Measurements from ENCODE around the gene HHATL. TPM values are rescaled to one million over a fixed set of nuclear protein-coding genes. Genes with fewer than 3 reads are reported as not detected.

HHATL gene
- total and polyA plus RNA-seq, 8 donors, result 0.29 to 1.3 (median 1.0) TPM; not detected in 1

- ATAC-seq, result no peak
- Histone ChIP-seq H3K27me3 (no peaks in the 10 kb centered on the region), H3K4me3 (no peak overlapping the region), H3K9me3 (no peaks in the 10 kb centered on the region), H3K4me1 (peaks cover 0 to 4% of the 10 kb centered on the region in 2 donors), H3K27ac (no peak overlapping the region), H3K36me3 (no peaks in the 10 kb centered on the region)
- TF ChIP-seq CTCF (IDR thresholded peaks at IDR 0.05), result no peak
- intact Hi-C loops (cut with DNase I), result loop anchor here in 1 of 2 donors (10.0 kb wide), 1 partner anchor 175 kb away; no protein-coding TSS in a partner anchor
- DNase-seq, result peak in 2 of 4 donors; percentile 32 to 57
Observed at GRCh38 chr3:42739401-42740158, 37.0 kb upstream of the HHATL start.

- H3K36me3 ChIP-seq, result no peaks in the 10 kb centered on the region
- ATAC-seq (no peak), DNase-seq (no peak)
- intact Hi-C loops (cut with DNase I), result no loop called here
- no peaks in the 10 kb centered on the region for H3K9me3 ChIP-seq
- no peaks in the 10 kb centered on the region for H3K4me1 ChIP-seq
- H3K27me3 ChIP-seq, result no peaks in the 10 kb centered on the region
- H3K27ac ChIP-seq, result no peak overlapping the region
- no peak for TF ChIP-seq CTCF (IDR thresholded peaks at IDR 0.05)
- no peak overlapping the region for H3K4me3 ChIP-seq
Observed at GRCh38 chr3:42736531-42736930, 33.9 kb upstream of the HHATL start.

- Histone ChIP-seq H3K27ac (no peak overlapping the region), H3K4me3 (no peak overlapping the region), H3K9me3 (no peaks in the 10 kb centered on the region), H3K36me3 (no peaks in the 10 kb centered on the region), H3K27me3 (no peaks in the 10 kb centered on the region), H3K4me1 (no peaks in the 10 kb centered on the region)
- ATAC-seq (no peak), DNase-seq (no peak)
- TF ChIP-seq CTCF (IDR thresholded peaks at IDR 0.05), result no peak
- intact Hi-C loops (cut with DNase I), result no loop called here
Observed at GRCh38 chr3:42736081-42736480, 33.5 kb upstream of the HHATL start.

- H3K9me3 ChIP-seq, result no peaks in the 10 kb centered on the region
- H3K27me3 ChIP-seq, result no peaks in the 10 kb centered on the region
- intact Hi-C loops (cut with DNase I), result no loop called here
- DNase-seq (peak in 1 of 4 donors; percentile 61), ATAC-seq (no peak)
- no peak for TF ChIP-seq CTCF (IDR thresholded peaks at IDR 0.05)
- no peaks in the 10 kb centered on the region for H3K36me3 ChIP-seq
- no peak overlapping the region for H3K27ac ChIP-seq
- H3K4me3 ChIP-seq, result no peak overlapping the region
- no peaks in the 10 kb centered on the region for H3K4me1 ChIP-seq
Observed at GRCh38 chr3:42735615-42736014, 33.0 kb upstream of the HHATL start.

GRCh38 chr3:42735019-42735418, 32.4 kb upstream of the HHATL start:
- no peak for TF ChIP-seq CTCF (IDR thresholded peaks at IDR 0.05)
- no peak overlapping the region for H3K27ac ChIP-seq
- peak in 1 of 4 donors; percentile 10 for DNase-seq

More at GRCh38 chr3:42735019-42735418, 32.4 kb upstream of the HHATL start:
- Histone ChIP-seq H3K9me3 (no peaks in the 10 kb centered on the region), H3K4me3 (no peak overlapping the region), H3K36me3 (no peaks in the 10 kb centered on the region), H3K27me3 (no peaks in the 10 kb centered on the region), H3K4me1 (no peaks in the 10 kb centered on the region)
- intact Hi-C loops (cut with DNase I), result no loop called here
- no peak for ATAC-seq
